GM21576 (cell line): ENCODE measurements around the gene ARSB.
"Not testable (repeated sequence)": the region's sequence is repeated elsewhere in the genome, so short reads cannot be mapped to it uniquely, and the experiment has no call there.

Experiments
- ATAC-seq: cut with Tn5 transposase; IDR thresholded peaks from one replicate; pipeline ENCODE4 v1.9.1; 2021; ENCODE audit warnings: mild to moderate bottlenecking, moderate library complexity; ENCODE audit not compliant: unreplicated experiment

Gene ARSB

GRCh38 chr5:78785454-78785853 lies 199.7 kb downstream of the ARSB start:
- no peak for ATAC-seq

- no peak for ATAC-seq
Observed at GRCh38 chr5:78783434-78784130, 201.5 kb downstream of the ARSB start.

- ATAC-seq: no peak
Observed at GRCh38 chr5:78782728-78783127, 202.4 kb downstream of the ARSB start.

GRCh38 chr5:78781611-78782286 lies 203.4 kb downstream of the ARSB start:
- ATAC-seq: no peak

GRCh38 chr5:78779771-78780616 lies 205.1 kb downstream of the ARSB start:
- ATAC-seq: no peak

- no peak for ATAC-seq
Observed at GRCh38 chr5:78779262-78779661, 205.8 kb downstream of the ARSB start.

GRCh38 chr5:78778538-78778937 lies 206.6 kb downstream of the ARSB start:
- ATAC-seq: no peak

GRCh38 chr5:78777901-78778300 lies 207.2 kb downstream of the ARSB start:
- ATAC-seq: no peak

GRCh38 chr5:78776637-78777036 lies 208.5 kb downstream of the ARSB start:
- ATAC-seq: no peak

- no peak for ATAC-seq
Observed at GRCh38 chr5:78773655-78774054, 211.5 kb downstream of the ARSB start.

- no peak for ATAC-seq
Observed at GRCh38 chr5:78771260-78772205, 213.6 kb downstream of the ARSB start.

GRCh38 chr5:78768781-78769380 lies 216.2 kb downstream of the ARSB start:
- ATAC-seq: no peak

GRCh38 chr5:78766412-78766762 lies 218.7 kb downstream of the ARSB start:
- no peak for ATAC-seq

GRCh38 chr5:78765756-78766411 lies 219.2 kb downstream of the ARSB start:
- no peak for ATAC-seq

GRCh38 chr5:78765116-78765515 lies 220.0 kb downstream of the ARSB start:
- ATAC-seq: no peak

GRCh38 chr5:78763659-78764189 lies 221.4 kb downstream of the ARSB start:
- no peak for ATAC-seq

GRCh38 chr5:78762743-78763142 lies 222.4 kb downstream of the ARSB start:
- not testable (repeated sequence) for ATAC-seq

GRCh38 chr5:78761840-78762239 lies 223.3 kb downstream of the ARSB start:
- ATAC-seq: no peak

GRCh38 chr5:78760770-78761169 lies 224.3 kb downstream of the ARSB start:
- ATAC-seq: no peak
